Measurements from ENCODE around the gene IL6. TPM values are rescaled to one million over a fixed set of nuclear protein-coding genes. Genes with fewer than 3 reads are reported as not detected.

IL6 gene
- total and polyA plus RNA-seq, 10 of the 15 experiments (the other 5 are each of a cell fraction or from before 2014, with no cell fraction given): not detected

GRCh38 chr7:22759721-22760120, 32.7 kb downstream of the IL6 start:
- no TSS peak for BruUV-seq (replicated peaks)
- no peak overlapping the region for H3K4me2 ChIP-seq (ENCODE audit: control insufficient read depth, insufficient read depth)
- no peak for FAIRE-seq
- RAD21 ChIA-PET (ENCODE audit: unreplicated experiment): no interaction called here
- no peak overlapping the region for H2AFZ ChIP-seq (ENCODE audit: control insufficient read depth, low read depth, low read length)
- TF ChIP-seq SMAD1 (IDR thresholded peaks at IDR 0.05; ENCODE audit: low read depth, partially characterized antibody): no peak
- TF ChIP-seq NBN (IDR thresholded peaks at IDR 0.05): no peak
- no peaks in the 10 kb centered on the region; the same call in 1 of the 3 replicates for H3K9me3 ChIP-seq (replicated peaks; ENCODE audit: control insufficient read depth, insufficient read depth, low read length)
- H3K4me3 ChIP-seq: no peak overlapping the region
- intact Hi-C loops (cut with micrococcal nuclease; ENCODE audit: unreplicated experiment): no loop called here
- H3K4me1 ChIP-seq (ENCODE audit: control insufficient read depth, insufficient read depth, low read length): no peaks in the 10 kb centered on the region
- H4K20me1 ChIP-seq (ENCODE audit: control insufficient read depth, insufficient read depth): no peaks in the 10 kb centered on the region
- H3K27ac ChIP-seq (ENCODE audit: control insufficient read depth, insufficient read depth): no peak overlapping the region
- H3K27me3 ChIP-seq (replicated peaks in 1 of 2; ENCODE audit: control insufficient read depth in 2 of 2, insufficient read depth in 2 of 2, low read length in 1 of 2): no peaks in the 10 kb centered on the region
- no peak for ATAC-seq
- H3K9ac ChIP-seq (ENCODE audit: control insufficient read depth, insufficient read depth, low read length): no peak overlapping the region
- SMC1A ChIA-PET (ENCODE audit: uncharacterized antibody, unreplicated experiment): interaction anchor here (0.5 to 1.0 kb wide), 2 partner anchors 107 to 191 kb away, joined by 3 read pairs; no protein-coding TSS in a partner anchor
- DNase-seq (ENCODE audit: low read depth, low spot score): no peak
- POLR2A ChIA-PET: no interaction called here
- H3K79me2 ChIP-seq (ENCODE audit: control insufficient read depth, insufficient read depth, low read length): no peaks in the 10 kb centered on the region
- H3K36me3 ChIP-seq (ENCODE audit: control insufficient read depth in 2 of 2, insufficient read depth in 2 of 2, low read length in 1 of 2): no peaks in the 10 kb centered on the region
- CTCF ChIA-PET: interaction anchor here (1.1 to 2.0 kb wide), 2 partner anchors 19 to 23 kb away, joined by 3 to 5 read pairs; no protein-coding TSS in a partner anchor
- in situ Hi-C loops (cut with MboI): no loop called here

- Histone ChIP-seq H3K4me2 (ENCODE audit: control insufficient read depth, insufficient read depth) (no peak overlapping the region), H3K36me3 (ENCODE audit: control insufficient read depth in 2 of 2, insufficient read depth in 2 of 2, low read length in 1 of 2) (no peaks in the 10 kb centered on the region), H3K9me3 (replicated peaks; ENCODE audit: control insufficient read depth, insufficient read depth, low read length) (no peaks in the 10 kb centered on the region; the same call in 1 of the 3 replicates), H3K79me2 (ENCODE audit: control insufficient read depth, insufficient read depth, low read length) (no peaks in the 10 kb centered on the region), H4K20me1 (ENCODE audit: control insufficient read depth, insufficient read depth) (no peaks in the 10 kb centered on the region), H3K9ac (ENCODE audit: control insufficient read depth, insufficient read depth, low read length) (no peak overlapping the region), H3K27ac (ENCODE audit: control insufficient read depth, insufficient read depth) (no peak overlapping the region), H3K4me1 (ENCODE audit: control insufficient read depth, insufficient read depth, low read length) (peaks cover 3% of the 10 kb centered on the region), H3K4me3 (no peak overlapping the region), H2AFZ (ENCODE audit: control insufficient read depth, low read depth, low read length) (no peak overlapping the region), H3K27me3 (replicated peaks in 1 of 2; ENCODE audit: control insufficient read depth in 2 of 2, insufficient read depth in 2 of 2, low read length in 1 of 2) (no peaks in the 10 kb centered on the region)
- ATAC-seq (no peak), FAIRE-seq (no peak), DNase-seq (ENCODE audit: low read depth, low spot score) (no peak)
- 33% methylated on average over 3 of the region's 3 CpGs for WGBS (ENCODE audit: insufficient coverage, insufficient replicate concordance, low lambda C conversion rate, missing lambda C conversion rate)
- intact Hi-C loops (cut with micrococcal nuclease; ENCODE audit: unreplicated experiment) (no loop called here), in situ Hi-C loops (cut with MboI) (no loop called here)
- POLR2A ChIA-PET: no interaction called here
- CTCF ChIA-PET: no interaction called here
- no TSS peak for BruUV-seq (replicated peaks)
- TF ChIP-seq SP1 (IDR thresholded peaks at IDR 0.05; ENCODE audit: low read depth, low read length) (no peak), PAX5 (IDR thresholded peaks at IDR 0.05; ENCODE audit: borderline replicate concordance, low read depth, low read length) (no peak), HDGF (IDR thresholded peaks at IDR 0.05) (no peak), GABPA (IDR thresholded peaks at IDR 0.05; ENCODE audit: low read depth) (no peak), RUNX3 (IDR thresholded peaks at IDR 0.05; ENCODE audit: low read length) (no peak), TCF3 (IDR thresholded peaks at IDR 0.05; ENCODE audit: borderline replicate concordance, insufficient read depth, low read depth, low read length) (no peak), KLF5 (IDR thresholded peaks at IDR 0.05; ENCODE audit: partially characterized antibody) (no peak), TCF7 (IDR thresholded peaks at IDR 0.05; ENCODE audit: borderline replicate concordance) (no peak), RBBP5 (conservative IDR thresholded peaks at IDR 0.05) (no peak), CBFB (IDR thresholded peaks at IDR 0.05; ENCODE audit: low read depth) (no peak), ZNF274 (IDR thresholded peaks at IDR 0.05; ENCODE audit: insufficient read depth, insufficient read length) (no peak), CHD4 (IDR thresholded peaks at IDR 0.05) (no peak), SMC3 (IDR thresholded peaks at IDR 0.05; ENCODE audit: borderline replicate concordance, low read length) (no peak)
- RAD21 ChIA-PET (ENCODE audit: unreplicated experiment): no interaction called here
- SMC1A ChIA-PET (ENCODE audit: uncharacterized antibody, unreplicated experiment): interaction anchor here (0.7 kb wide), 1 partner anchor 202 kb away, joined by 3 read pairs; no protein-coding TSS in a partner anchor
Measured at GRCh38 chr7:22762866-22763265, 35.9 kb downstream of the IL6 start.
